GM18870 (cell line): ENCODE measurements around the gene LTBP3.

Experiments used
- ATAC-seq: cut with Tn5 transposase; IDR thresholded peaks from one replicate; pipeline ENCODE4 v1.9.1; 2021; ENCODE audit warnings: moderate library complexity; ENCODE audit not compliant: unreplicated experiment

The LTBP3 gene

DNA sequence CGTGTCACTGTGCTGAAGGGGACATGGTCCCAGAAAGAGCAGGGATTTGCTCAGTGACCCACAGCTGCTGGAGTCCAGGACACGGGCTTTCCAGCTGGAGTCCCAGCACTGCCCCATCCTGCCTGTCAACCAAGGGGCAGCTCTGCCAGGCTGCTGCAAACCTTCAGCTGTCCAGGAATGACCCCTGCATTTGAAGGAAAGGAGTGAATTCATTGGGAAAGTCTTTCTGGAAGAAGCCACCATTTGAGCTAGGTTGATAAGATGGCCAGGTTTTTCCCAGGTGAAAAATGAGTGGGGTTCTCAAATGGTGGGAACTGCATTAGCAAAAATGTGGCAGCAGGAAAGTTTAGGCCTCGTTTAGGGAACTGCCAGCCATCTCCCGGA lies 28.1 kb upstream of the LTBP3 start:
- no peak for ATAC-seq

DNA sequence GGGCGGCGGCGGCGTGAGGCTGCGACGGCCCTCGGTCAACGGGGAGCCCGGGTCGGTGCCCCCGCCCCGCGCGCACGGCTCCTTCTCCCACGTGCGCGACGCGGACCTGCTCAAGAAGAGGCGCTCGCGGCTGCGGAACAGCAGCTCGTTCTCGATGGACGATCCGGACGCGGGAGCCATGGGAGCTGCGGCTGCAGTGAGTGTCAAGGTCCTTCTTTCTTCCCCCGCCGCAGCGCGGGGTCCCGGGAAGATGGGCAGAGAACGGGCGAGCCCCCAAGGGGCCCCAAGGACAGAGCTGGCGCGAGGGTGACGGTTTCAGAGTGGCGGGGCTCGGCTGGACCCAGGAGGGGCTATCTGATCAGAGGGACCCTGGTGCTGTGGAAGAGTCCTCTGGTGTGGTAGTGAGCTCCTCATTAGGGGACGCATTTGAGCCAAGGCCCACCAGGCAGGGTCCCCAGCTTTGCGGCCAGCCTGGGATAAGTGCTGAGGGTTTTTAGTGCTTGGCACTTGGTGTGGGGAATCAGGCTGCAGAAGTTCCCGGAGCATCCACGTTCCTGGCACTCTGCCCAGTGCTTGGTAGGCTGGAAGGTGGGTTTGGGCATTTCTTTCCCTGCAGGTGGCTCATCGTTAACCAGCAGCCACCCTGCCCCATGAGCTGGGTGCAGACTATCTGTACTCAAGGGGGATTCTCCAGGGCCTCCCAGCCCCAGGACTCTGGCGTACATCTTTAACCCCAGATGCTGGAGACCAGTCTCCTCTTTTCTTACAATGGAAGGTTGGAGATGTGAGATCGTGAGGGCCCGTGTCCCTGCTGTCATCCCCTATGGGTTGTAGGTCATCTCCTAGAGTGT lies 27.5 kb upstream of the LTBP3 start:
- no peak for ATAC-seq

DNA sequence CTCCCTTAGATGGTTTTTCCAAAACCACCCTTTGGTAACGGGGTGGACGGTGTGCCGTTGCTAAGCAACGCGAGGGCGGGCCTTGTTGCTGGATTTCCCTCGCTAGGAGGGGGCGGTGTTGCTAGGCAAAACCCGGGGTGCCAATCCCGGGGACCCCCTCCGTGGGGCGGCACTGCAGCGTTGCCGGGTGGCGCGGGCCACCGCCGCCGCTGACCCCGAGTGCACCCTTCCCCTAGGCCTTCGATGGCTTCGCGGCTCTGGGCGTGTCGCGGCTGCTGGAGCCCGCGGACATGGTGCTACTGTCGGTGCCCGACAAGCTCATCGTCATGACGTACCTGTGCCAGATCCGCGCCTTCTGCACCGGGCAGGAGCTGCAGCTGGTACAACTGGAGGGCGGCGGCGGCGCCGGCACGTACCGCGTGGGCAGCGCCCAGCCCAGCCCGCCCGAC lies 26.6 kb upstream of the LTBP3 start:
- ATAC-seq = no peak

DNA sequence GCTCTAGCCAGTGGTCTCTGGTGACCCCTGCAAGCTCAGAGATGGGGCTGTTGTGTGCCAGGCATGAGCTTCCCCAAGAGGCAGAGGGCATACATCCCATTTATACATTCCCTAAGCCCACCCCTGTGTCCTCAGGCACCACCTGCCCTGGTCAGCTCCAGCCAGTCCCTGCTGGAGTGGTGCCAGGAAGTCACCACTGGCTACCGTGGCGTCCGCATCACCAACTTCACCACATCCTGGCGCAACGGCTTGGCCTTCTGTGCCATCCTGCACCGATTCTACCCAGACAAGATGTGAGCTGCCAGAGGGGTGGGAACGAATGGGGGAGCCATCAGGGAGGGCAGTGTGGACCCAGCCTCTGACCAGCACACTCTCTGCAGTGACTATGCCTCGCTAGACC lies 25.9 kb upstream of the LTBP3 start:
- ATAC-seq = no peak

DNA sequence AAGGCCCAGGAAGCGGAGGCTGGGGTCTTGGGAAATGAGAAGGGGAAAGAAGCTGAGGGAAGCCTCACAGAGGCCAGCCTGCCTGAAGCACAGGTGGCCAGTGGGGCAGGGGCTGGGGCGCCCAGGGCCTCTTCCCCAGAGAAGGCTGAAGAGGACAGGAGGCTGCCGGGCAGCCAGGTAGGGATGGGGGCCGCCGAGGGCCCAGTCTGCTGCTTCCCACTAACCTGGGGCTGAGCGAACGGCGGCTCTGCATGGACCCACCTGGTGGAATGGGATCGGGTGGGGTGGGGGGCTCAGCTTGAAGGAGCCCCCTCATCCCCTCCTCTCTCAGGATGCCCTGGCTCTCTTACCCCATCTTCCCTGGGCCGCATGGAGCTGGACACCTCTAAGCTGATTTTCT lies 25.4 kb upstream of the LTBP3 start:
- no peak for ATAC-seq

DNA sequence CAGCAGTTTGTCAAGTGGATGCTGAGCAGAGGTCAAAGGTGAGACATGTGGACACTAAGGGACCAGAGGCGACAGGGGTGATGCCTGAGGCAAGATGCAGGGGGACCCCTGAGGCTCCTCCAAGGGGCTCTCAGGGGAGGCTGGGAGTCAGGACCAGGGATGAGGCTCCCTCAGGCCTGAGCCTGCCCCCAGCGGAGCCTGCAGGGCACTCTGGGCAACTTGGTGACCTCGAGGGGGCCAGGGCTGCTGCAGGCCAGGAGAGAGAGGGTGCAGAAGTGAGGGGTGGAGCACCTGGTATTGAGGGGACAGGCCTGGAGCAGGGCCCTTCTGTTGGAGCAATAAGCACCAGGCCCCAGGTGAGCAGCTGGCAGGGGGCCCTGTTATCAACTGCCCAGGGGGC lies 23.8 kb upstream of the LTBP3 start:
- no peak for ATAC-seq

DNA sequence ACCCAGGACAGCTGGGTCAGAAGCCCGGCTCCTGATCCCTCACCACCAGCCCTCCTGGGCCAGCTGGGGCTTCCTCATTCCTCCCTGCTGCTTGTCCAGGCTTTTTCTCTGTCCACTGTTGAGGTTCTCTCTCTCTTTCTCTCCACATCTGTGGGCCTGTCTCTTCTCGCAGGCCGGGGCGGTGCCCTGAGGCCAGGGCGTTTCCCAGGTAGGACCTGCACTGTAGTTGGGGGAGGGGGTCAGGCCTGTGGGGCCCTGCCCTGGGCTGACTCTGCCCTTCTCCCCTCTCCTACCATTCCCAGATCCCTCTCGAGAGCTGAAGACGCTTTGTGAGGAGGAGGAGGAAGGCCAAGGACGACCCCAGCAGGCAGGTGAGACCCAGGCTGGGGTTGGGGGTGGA lies 22.6 kb upstream of the LTBP3 start:
- ATAC-seq = no peak

DNA sequence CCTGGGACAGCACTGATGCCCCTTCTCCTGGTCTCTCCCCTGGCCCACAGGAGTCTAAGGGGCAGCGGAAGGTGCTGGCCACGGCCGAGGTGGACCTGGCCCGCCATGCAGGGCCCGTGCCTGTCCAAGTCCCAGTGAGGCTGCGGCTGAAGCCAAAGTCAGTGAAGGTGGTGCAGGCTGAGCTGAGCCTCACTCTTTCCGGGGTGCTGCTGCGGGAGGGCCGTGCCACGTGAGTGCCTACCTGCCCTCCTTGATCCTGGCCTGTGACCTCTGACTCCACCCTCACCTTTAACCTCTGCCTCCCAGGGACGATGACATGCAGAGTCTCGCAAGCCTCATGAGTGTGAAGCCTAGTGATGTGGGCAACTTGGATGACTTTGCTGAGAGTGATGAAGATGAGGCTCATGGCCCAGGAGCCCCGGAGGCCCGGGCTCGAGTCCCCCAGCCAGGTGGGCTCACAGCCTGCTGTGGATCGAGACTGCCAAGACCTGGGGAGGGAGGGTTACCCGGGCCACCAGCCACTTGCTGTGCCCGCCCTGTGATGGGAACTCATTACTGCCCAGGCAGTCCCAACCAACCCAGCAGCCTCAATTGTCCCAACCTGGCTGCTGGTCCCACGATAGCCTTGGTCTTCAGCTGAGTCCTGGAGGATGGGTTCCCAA lies 22.0 kb upstream of the LTBP3 start:
- ATAC-seq = no peak

DNA sequence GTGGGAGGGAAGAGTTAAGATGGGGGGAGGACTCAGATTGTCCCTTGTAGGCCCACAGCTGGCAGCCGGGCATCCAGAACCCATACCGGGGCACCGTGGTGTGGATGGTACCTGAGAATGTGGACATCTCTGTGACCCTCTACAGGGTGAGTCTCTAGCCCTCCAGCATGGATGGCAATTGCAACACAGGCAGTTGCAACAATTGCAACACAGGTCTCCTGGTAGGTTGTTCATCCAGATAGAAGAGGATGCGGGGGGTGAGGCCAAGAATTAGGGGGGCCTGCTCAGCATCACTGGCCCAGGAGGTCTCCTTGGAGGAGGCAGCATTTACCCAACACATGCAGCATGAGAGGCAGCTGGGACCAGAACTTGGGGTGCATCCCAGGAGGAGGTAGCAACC lies 21.1 kb upstream of the LTBP3 start:
- ATAC-seq = no peak

DNA sequence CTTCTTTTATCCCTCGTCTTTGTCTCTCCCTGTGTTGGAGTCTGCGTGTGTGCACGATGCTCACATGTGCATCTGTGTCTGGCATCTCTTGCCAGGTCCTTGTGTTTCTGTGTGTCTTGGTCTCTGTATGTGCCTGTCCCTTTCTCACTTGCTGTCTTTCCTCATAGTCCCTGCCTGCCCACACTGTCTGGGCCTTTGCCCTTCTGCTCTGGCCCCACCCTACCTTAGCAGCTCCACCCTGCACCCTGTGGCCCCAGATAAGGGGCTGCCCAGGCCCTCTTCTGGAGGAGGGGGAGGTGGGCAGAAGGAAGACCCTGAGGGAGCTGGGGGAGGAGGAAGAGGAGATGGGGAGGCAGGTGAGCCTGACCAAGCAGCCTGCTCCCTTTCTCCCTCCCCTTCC lies 20.5 kb upstream of the LTBP3 start:
- ATAC-seq = no peak

DNA sequence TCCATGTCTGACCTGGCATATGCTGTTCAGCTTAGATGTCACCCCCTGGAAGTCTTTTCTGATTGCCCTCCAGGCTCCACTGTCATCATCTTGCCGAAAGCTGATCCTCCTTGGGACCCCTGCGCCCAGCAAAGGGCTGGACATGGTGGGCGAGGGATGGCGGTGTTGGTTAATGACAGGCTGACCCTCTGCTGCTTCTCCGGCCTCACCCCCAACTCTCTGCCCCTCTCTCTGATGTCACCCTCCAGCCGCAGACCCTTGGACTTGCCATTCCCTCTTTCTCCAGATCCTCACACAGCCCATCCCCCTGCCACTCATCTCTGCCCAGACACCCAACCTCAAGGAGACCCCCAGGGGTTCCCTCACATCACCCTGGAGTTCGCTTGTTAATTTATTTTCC lies 20.0 kb upstream of the LTBP3 start:
- no peak for ATAC-seq

DNA sequence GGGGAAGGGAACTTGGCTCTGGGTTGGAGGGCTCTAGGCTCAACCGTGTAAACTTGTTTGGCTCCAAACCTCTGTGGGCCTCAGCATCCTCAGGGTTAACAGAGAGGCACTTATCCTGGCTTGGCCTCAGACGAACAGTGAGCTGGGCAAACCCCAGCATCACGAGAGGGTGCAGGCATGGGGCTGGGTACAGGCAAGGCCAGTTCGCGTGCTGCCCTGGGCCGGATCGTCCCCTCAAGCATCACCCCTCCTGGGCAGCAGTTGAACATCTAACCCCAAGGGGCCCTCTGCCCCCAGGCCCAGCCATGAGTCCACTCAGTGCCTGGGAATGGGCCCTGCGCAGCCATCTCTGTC lies 19.6 kb upstream of the LTBP3 start:
- no peak for ATAC-seq

DNA sequence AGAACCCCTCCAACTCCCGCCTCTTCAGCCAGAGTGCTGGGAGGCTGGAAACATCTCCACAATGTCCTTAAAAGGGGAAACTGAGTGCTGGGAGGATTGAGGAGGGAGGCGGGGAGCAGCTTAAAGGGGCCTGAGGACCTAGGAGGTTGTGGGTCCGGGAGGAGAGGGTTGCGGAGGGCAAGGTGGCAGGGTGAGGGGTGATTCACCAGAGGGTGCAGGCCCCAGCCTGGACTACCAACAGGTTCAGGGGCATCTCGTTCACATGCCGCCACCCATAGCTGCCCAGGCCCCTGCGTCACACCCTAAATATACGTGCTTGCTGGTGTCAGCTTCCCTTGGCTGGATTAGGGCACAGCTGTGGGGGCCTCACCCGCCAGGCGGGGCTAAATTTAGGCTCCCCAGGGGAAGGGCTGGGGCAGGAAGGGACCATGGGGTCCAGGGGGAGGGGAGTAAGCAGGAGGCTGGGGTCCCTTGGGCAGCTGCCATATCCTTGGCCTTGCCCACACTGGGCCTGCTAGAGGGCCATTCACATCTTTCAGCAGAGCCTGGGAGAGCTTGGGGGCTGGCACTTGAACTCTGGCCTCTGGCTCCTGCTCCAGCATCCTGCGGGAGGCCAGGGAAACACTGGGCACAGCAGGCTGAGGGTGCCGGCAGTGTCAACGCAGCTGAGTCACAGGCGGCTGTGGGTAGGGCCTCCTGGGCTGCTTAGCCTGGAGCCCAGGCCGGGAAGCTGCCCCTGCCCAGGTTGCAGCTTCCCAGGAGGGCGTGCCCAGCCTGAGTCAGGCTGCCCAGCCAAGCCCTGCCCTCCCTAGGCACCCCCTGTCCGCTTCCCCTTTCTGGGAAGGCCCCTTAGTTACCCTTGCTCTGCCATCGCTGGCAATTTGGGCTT lies 19.0 kb upstream of the LTBP3 start:
- ATAC-seq = no peak

DNA sequence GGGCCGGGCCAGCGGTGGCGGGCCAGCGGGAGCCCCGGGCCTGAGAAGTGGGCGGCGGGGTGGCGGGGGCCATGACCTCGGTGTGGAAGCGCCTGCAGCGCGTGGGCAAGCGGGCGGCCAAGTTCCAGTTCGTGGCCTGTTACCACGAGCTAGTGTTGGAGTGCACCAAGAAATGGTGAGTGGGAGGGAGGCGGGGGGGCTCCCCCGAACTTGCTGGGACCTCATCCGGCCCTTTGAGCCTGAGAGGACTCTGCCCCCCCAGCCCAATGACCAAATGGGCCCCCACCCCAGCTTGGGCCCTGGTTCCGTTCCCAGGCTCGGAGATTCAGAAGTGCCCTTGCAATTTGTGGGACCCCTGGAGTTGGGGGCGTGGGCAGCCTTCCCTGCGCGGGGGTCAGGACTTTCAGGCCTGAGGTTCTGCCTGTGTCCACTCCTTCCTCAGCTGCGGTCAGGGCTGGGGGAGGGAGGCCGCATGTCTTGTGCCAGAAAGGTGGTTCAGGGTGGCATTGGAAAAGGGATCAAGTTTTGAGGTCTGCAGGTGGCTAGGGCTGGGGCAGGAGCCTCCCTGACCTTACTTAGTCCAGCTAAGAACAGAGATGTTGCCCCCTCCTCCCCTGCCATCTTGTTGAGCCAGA lies 18.2 kb upstream of the LTBP3 start:
- no peak for ATAC-seq

DNA sequence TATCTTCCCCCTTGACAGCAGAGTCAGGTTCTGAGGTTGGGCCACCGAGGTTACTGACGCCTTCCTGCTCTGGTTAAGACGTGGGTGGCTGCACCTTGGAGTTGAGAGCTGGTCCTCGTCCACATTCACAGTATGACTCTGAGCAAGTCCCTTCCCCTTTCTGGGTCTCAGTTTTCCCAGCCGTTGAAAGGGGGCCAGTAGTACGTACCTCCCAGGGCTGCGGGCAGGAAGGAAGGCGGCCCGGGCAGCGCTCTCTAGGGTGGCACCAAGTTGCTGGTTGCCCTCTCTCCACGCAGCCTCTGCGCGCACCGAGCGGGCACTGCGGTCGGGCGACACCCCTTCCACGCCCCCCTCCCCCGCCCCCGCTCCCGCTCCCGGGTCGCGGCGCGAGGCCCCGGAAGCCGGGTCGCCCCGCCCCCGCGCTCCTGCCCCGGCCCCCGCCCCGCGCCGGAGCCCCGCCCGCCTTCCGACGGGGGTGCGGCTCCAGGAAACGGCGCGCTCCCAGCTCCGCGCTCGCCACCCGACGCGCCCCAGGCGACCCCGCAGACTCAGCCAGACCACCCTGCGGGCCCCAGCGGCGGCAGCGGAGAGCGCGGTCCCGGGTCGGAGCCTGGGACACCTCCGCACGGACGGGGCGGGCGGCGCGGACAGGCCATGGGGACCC lies 17.5 kb upstream of the LTBP3 start, which contains the start of gene EHBP1L1:
EHBP1L1 (plus strand) TSS at position 486 of the 664 bp plus-strand sequence. CDS start 250 bp downstream, outside the sequence.
- peak; percentile 30 for ATAC-seq

DNA sequence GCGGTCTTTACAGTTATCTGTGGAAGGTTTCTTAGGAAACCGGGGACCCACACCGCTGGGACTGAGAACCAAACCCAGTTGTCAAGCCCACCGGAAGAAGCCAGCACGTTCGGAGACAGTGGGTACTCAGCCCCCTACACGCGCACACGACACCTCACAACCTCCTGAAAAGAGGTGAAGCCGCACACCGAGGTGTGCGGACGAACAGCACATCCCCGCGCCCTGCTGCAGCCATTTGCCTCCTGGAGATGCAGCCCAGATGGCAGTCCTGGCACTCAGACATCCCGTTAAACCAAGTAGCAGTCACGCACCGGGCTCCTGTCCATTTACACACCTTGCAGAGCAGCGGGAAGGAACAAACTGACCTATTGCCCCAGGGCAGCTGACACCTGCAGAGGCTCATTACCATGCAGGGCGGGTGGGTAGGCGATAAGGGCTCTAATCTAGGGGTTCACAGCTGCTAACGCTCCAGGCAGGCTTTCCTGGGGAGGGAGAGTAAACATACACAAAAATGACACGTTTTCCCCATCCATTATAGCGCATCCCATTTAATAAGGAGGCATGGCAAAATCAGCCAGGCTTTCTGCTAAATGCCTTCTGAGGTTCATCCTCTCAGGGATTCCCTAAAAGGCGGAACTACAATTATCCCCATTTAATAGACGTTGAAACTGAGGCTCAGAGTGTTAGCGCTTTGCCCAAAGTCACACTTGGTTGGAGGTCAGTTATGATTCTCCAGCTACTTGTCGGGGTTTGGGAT lies 16.8 kb upstream of the LTBP3 start:
- ATAC-seq = no peak

DNA sequence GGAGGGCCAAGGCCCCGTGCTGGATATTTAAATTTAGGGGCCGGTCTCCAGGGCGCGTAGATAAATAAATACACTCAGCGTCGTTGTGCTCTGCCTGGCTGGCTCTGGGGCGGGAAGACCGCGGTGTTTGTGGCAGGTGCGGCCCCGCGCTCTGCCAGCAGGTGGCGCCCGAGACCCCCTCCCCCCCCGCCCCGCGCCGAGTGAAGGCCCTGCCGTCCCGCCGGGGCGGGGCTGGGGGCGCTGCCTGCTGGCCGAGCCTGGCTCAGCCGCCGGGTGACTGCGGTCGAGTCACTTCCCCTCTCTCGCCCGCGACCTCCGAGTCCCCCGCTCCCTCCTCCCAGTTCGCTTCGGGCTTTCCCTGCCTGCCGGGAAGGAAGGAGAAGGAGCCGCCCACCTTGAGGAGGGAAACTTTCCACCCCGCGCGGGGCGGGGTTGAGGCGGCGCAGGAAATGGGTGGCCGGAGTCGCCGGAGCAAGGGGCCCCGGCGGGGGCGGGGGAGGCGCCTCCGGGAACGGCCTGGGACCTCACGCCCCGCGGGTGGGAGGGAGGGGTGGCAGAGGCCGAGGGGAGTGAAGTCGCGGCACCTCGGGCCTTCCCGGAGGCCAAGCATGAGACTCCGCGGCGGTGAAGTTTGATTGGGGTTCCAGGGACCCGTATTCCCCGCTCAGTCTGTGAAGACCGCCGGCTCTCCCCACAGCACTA lies 16.1 kb upstream of the LTBP3 start:
- peak; percentile 19 for ATAC-seq

DNA sequence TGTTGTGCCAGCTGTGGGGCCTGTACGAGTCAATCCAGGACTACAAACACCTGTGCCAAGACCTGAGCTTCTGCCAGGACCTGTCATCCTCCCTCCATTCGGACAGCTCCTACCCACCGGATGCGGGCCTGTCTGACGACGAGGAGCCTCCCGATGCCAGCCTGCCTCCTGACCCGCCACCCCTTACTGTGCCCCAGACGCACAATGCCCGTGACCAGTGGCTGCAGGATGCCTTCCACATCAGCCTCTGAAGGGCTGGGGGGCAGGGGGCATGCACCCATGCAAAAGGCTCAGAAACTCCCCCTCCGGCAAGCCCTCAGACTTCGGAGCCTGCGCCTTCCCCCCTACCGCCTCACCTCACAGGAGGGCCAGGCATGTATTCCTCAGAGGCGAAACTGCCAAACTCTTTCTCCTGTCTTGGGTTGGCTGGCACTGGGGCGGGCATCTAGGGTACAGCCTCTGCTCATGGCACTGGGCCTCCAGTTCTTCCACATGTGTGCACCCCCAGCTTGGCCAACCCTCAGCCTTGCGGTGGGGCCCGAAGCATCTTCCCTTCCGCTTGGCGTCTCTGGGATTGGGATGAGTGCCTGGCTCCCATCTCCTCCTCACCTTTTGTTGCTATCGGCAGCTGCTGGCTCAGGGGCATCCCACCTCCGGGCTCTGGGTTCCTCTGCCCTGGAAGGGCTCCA lies 15.4 kb upstream of the LTBP3 start:
- no peak for ATAC-seq
